COLO829 (cell line): ENCODE measurements around the gene RNF115.
A peak's percentile ranks its signal among the peaks of the same experiment; 100 is the strongest.
"Not testable (repeated sequence)": the region's sequence is repeated elsewhere in the genome, so short reads cannot be mapped to it uniquely, and the experiment has no call there.

ENCODE experiments used
- DNase-seq: peaks from one replicate; pipeline ENCODE4 v3.0.0; 2012; ENCODE audit warnings: low spot score

Gene RNF115

DNA sequence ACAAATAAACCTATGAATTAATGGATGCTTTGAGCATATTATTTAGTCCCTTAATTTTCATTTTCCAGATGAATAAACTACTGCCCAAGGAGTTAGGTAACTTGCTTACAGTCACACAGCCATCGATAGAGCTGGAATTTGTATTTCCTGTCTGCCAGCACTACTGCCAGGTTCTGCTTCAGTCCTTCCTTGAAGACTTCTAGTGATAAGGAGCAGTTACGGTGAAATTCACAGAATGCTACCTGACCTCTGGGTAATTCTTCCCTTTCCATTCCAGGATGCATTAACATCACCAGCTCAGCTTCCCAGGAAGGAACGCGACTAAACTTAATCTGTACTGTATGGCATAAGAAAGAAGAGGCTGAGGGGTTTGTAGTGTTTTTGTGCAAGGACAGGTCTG is 93.4 kb downstream of the RNF115 start:
- DNase-seq: no peak

DNA sequence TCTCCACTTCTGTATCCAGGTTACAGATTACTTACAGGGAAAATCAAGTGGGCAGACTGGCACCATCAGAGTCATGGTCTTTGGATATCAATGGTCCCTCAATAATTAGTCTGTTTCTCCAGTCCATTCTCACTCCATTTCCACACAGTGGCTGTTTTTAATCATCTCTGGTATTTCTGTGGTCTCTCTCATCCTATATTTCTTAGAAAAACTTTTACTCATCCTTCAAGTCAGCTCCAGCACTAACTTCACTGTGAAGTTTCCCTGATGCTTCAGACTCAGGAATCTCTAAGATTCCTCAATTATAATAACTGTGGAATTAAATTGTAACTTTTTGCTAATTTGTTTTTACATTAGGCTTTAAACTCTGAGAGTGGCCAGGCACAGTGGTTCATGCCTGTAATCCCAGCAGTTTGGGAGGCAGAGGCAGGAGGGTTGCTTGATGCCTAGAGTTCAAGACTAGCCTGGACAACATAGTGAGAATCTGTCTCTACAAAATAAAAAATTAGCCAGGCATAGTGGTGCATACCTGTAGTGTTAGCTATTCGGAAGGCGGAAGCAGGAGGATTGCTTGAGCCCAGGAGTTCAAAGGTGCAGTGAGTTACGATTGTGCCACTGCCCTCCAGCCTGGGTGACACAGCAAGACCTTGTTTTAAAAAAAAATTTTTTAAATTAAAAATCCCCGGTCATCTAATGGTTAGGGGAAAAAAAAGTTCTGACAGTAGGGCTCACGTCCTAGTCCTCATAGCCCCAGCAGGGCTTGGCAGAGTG is 94.0 kb downstream of the RNF115 start:
- DNase-seq: no peak

DNA sequence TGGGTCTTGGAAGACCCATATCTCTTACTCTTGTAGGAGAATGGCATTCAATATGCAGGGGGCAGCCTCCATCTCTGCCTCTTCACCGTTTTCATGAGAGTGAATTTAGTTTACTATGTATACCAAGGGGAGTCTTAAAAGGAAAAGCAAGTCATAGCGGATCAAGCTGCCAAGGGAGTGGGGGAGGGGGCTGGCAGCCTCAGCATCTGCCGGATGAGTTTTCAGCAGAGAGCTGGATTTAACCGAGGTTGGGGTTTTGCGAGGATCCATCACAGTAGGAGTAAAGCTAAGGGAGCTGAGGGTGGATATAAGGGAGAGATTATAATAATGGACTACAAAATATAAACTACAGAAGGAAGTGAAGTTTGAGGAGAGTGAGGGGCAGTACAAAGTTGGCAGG is 94.7 kb downstream of the RNF115 start:
- DNase-seq: no peak

DNA sequence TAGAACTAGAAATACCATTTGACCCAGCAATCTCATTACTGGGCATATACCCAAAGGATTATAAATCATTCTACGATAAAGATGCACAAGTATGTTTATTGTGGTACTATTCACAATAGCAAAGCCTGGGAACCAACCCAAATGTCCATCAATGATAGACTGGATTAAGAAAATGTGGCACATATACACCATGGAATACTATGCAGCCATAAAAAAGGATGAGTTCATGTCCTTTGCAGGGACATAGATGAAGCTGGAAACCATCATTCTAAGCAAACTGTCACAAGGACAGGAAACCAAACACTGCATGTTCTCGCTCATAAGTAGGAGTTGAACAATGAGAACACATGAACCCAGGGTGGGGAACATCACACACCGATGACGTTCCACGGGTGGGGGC is 97.7 kb downstream of the RNF115 start:
- DNase-seq: not testable (repeated sequence)

DNA sequence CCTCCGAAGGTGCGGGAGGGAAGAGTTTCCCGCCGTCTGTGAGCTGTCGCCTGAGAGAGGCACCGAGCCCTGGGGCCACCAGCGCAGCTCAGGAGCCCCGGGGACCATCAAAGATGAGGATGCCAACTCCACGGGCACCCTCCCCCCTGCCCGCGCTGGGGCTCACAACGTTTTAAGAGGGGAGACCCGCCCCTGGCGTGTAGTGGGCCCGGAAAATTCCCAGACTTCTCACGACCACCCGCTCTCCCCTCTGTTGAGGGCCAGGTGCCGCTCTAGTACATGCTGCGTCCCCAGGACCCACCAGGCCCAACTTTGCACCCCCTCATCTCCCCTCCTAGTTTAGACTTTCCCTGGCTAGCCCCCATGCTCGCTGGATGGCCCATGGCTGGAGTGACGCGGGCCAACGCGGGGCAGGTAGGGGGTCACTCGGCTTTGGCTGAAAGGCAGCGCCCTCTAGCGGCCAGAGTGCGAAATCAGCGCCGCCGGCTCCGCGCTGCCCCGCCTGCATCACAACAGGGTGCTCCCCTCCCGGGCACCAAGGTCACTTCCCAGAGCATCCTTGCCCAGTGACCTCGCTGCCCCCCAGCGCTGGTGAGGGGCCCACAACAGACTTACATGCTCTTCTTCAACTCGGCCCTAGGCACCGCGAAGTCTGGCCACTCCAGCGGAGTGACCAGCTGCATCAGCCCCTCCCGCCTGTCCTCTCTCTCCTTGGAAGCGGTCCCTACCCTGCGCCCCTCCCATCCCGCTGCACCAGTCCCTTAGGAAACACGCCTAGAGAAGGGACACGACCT is 102.8 kb downstream of the RNF115 start:
- peak; percentile 38 for DNase-seq

DNA sequence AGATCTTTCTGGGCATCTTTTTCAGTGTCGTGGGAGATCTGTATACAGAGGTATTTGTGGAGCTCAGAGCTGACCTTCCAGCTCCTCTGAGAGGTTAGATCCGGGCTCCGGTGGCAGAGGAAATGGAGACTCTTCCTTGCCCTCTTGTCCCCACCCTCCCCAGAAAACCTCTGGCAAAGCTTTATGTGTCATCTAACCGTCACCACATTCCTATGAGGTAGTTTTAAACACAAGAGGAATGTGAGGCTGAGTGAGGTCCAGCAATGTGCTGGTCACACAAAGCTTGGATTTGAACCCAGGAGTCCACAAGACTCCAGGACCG is 103.4 kb downstream of the RNF115 start:
- no peak for DNase-seq

DNA sequence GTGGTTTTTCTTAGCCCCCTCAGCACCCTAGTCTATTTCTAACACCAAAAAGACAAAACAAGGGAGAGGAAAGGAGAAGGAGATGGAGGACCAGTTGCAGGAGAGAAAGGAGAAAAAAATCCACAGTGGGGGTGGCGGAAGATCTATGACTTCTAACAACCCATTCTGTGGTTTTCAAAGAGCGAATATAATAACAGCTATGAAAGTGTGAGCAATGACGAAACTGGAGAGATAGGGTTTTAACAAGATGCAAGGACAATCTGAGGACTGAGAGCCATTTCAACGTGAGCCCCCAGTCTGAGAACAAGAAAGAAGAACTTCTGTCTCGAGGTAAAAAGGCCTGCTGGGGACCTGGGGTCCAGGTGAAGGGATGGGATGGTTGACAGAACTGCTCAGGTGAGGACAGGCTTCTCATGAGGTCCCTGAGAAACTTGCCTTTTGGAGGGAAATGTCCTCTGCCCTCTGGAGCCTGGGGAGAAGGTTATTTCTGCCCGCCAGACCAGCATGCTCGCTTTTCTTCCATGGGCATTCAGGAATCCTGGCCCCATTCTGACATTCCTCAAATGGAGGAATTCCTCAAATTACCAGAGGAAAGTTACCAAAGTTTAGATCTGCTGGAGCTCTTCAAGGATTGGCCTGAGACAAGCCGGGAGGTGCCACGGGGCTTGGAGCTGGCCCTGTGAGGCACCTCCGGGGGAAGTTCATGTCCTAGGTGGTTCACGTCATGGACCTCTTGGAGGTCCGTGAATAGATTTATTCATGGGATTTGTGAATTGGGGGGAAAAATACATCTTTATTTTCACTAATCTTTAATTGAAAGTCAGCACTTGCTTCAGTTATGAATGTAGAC is 104.4 kb downstream of the RNF115 start, which contains the start of gene CD160:
Gene CD160 (plus strand): TSS at position 270 of the 850 bp plus-strand sequence. CDS start 8,829 bp downstream, outside the sequence.
- no peak for DNase-seq

DNA sequence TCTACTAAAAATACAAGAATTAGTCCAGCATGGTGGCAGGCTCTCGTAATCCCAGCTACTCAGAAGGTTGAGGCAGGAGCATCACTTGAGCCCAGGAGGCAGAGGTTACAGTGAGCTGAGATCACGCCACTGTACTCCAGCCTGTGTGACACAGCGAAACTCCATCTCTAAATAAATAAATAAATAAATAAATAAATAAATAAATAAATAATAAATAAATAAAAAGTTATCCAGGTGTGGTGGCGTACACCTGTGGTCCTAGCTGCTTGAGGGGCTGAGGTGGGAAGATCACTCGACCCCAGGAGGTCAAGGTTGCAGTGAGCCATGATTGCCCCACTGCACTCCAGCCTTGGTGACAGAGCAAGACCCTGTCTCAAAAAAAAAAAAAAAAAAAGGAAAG is 105.4 kb downstream of the RNF115 start:
- not testable (repeated sequence) for DNase-seq

DNA sequence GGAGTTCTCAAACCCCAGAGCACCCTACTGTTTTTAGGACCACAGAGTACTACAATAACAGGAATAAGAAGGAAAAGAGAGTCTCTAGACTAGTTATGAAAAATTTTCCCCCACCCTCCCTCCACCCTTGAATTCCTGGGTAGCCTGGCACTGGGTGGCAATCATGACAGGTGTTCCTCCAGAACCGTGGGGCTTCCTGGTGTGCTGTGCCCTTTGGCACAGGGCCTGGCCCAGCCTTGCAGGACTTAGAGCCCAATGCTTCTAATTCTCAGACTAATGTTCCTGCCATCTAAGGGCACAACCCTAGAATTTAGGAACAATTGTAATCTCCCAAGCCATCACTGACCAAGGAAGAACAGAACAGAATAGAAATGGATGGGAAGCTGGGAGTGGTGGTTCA is 106.1 kb downstream of the RNF115 start:
- no peak for DNase-seq

DNA sequence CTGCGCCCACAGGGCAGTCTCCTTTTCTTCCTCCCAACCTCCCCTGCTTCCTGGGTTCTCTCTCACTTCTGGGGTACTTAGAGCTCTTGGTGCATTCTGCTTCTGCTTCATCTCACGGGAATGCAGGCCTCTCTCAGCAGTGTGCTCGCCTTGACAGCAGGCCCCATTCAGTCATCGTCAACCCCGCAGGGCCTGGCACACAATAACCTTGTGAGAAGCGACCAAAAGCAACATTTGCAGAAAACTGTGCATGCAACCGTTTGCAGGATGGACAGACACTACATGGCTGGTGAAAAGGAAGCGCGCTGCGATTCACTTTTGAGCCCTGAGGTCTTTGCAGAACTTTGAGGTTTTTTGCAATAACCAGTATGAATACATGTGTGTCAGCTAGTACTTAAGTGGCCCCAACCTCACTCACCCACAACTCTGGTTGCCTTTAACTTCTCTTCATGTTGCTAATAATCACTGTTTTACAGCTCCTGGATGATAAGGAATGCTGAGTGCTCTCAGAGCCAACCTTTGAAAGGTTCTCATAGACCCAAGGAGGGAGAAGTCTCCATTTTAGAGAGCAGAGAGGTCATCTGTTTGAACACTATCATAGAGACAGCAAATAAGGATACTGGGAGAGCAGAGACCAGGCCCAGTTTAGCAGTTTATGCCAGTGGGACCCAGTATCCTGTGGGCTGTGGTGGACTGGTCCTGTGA is 107.1 kb downstream of the RNF115 start:
- DNase-seq: no peak

DNA sequence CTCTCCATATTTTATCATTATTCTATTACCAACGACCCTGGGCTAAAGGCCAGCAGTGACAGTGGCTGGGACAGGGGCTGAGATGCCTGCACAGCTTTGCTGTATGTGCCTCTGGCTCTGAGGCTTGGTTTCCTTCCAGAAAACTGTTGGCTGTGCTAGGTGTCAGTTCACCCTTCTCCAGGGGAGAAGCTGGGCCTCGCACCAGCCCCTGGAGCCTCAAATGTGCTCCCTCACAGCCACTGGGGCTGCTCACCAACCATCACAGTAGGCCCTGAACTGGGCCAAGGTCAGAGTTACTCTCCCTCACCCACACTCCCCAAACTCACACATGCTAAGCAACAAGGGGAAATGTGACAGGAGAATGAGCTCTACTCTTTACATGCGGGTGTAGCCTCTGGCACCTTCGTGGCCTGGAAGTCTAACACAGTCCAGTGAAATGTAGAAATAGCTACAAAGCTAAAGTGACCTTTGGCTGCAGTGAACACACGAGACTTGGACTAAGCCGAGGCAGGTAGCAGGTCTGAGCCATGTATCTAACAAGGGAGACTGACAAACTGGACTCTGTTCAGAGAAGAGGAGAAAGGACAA is 109.3 kb downstream of the RNF115 start:
- no peak for DNase-seq

DNA sequence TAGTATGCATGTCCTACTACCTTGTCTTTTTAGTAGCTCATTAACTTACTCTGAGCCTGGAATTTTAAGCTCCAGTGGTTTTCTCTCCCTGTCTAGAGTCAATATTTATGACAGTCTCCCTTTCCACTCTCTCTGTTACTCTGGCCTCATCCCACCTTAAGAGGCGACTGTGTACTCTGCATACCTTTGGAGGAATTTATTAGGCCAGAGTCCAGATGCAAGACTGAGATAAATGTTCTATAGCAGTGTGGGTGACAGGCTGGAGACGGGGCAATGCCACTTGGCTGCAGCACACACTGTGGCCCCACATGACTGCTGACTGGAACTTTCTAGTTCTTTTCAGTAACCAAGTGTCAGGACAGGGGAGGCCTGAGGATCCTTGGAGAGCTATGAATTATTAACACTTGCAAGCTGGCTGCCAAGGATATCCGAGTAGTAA is 112.7 kb downstream of the RNF115 start:
- DNase-seq: no peak

DNA sequence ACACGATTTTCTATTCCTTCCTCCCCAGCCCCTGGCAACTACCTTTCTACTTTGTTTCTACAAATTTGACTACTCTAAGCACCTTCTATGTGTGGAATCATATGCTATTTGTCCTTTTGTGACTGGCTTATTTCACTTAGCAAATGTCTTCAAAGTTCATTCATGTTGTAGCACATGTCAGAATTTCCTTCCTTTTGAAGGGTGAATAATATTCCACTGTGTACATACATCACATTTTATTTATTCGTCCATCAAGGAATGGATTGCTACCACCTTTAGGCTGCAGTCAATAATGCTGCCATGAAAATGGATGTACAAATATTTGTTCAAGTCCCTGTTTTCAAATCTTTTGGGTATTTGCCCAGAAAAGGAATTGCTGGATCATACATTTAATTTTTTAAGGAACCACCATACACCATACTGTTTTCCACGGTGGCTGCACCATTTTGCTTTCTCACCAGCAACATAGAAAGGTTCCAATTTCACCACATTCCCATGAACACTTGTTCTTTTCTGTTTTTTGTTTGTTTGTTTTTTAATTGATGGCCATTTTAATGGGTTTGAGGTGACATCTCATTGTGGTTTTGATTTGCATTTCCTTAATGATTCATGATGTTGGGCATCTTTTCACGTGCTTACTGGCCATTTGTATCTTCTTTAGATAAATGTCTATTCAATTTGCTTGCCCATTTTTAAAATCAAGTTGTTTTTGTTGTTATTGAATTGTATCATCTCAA is 113.4 kb downstream of the RNF115 start:
- DNase-seq: no peak

DNA sequence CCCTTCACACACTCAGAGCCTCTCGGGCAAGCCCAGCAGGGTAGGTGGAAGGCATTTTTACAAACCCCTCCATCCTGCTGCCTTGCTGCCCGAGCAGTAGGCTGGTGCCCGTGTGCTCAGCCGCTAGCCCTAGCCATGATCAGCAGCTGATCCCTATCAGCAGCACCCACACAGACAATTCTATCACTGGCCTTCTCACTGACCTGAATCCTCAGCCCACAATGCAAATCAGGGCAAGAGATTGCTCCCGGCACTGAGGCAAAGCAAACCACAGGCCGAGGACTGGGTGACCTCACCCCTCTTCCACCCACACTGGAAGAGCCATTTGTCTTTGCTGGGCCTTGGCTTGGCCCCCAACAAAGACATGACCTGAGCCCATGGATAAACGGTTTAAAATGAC is 115.8 kb downstream of the RNF115 start:
- no peak for DNase-seq

DNA sequence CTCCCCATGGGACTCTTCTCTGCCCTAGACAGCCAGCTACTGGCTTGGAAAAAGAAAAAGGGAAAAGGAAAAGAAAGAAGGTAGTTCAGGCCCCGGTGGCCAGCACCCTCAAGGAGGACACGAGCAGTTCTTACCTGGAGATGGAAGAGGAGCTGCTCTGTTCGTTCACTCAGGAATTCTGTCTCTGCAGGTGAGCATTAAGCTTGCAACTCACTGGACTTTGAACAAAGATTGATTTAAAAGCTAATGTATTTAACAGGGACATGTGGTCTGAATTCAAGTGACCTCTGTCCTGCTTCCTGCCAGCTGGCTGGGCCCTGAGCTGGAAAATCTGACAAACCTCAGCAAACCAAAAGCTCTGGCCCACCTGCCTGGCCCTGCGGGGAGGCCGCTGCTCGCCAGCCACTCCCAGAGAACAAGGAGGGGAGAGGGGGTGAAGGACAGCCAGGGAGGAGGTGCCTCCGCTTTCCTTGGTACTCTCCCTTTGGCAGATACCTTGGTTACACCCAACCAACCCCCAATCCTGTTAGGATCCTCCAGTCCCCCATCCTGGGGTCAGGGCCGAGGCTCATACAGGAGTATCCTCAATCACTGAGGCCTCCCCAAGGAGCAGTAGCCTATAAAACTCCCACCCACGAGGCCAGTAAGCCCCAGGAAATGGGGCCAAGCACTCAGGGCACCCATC is 116.6 kb downstream of the RNF115 start, which contains the start of gene PDZK1:
Gene PDZK1 (minus strand): TSS at position 186 of the 685 bp plus-strand sequence. CDS start 19,347 bp downstream, outside the sequence.
- DNase-seq: no peak

DNA sequence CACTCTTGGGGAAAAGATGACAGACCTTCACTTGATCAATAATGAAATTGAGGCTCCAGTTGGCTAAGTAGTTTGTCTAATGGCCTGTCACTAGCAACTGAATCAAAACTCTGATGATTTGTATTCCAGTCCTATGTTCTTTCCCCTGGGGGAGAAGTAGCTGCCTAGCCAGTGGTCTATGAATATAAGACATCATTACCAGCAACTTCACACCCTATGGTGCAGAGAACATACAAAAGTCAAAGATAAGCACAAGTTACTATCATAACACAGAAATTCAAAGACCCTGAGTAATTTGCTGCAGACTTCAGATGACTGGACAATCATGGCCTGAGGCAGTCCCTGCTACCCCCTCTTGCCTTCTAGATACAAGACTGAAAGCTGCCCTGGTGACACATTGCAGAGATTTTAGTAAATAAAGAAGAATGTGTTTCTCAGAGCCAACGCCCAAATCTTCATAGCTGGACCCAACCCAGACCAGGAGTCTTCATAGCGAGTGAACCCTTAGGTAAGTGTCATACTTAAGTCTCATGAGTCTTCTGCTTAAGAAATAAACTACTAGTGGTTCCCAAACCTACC is 117.7 kb downstream of the RNF115 start:
- DNase-seq: no peak

DNA sequence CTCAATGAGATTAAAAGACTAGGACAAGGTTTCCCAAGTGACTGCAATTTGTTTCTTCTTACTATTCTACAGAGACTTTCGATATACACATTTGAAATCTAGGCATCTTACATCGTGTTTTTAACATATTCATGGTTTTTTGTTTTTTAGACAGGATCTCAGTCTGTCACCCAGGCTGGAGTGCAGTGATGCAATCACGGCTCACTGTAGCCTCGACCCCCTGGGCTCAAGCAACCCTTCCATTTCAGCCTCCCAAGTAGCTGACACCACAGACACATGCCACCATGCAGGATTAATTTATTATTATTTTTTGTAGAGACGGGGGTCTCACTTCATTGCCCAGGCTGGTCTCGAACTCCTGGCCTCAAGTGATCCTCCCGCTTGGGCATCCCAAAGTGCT is 118.3 kb downstream of the RNF115 start:
- DNase-seq: no peak

DNA sequence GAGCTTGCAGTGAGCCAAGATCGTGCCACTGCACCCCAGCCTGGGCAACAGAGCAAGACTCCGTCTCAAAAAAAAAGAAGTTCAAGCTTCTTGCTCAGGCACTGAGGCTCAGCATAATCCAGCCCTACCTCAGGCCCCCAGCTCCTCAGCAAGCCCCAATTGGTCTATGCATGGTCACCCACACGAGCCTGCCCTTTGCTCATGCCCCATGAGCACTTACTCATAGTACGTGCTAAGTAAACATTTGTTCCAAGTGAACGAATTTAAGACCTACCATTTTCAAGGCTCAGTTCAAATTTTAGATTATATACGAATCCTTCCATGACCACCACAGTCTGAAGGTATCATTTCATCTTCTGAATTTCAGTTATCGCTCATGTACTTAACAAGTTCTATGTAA is 121.1 kb downstream of the RNF115 start:
- DNase-seq: no peak

DNA sequence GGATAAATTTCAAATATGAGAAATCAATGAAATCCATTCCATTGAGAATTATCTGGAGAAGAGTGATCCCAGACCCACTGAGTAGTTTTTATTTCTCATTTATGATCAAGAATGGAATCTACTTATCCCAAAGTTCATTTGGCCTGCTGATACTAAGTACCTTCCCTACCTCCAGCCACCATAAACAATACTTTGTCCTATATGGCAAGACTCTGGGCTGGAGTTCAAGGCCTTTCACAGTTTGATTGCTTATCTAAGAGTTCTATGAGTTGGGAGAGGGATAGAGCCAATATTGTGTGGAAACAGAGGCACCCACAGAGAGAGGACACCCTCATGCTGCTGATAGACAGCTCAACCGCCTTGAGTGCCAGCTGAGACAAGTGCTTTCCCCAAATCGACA is 121.8 kb downstream of the RNF115 start:
- no peak for DNase-seq
